ENCODE data around the gene C2CD3. TPM values are rescaled to one million over a fixed set of nuclear protein-coding genes. Genes with fewer than 3 reads are reported as not detected.

The C2CD3 gene
- total and polyA plus RNA-seq, 9 of the 15 experiments (the other 6 are each of a cell fraction or from before 2014, with no cell fraction given), result 4.4 to 20.2 (median 15.4) TPM

DNA sequence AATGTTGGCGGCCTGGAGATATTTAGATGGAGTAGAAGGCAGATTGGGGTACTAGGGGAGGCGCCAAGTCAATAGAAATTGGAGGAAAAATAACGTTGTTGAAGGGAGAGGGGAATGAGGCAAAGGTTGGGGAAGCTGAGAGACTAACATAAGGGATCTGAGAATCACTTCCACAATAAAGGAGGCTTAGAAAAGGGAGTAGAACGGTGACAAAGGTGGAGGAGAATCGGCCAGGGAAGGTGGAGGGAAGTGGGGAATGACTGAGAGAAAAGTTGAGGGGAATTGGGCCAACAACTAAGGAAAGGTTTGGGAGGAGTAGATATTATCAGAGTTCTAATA, 797 bp upstream of the C2CD3 start (continued):
- TF ChIP-seq NUFIP1 (IDR thresholded peaks at IDR 0.05; ENCODE audit: partially characterized antibody) (no peak), KHSRP (IDR thresholded peaks at IDR 0.05) (no peak), PRMT5 (CRISPR knock-in tag; IDR thresholded peaks at IDR 0.05) (no peak), HLTF (IDR thresholded peaks at IDR 0.05) (peak; percentile 7), TOE1 (IDR thresholded peaks at IDR 0.05; ENCODE audit: borderline replicate concordance) (0 out of 2 replicates have a peak, but pooled peaks have one; percentile 19), TOE1 (CRISPR knock-in tag; IDR thresholded peaks at IDR 0.05; ENCODE audit: borderline replicate concordance, low read depth) (no peak), HNRNPH1 (optimal IDR thresholded peaks at IDR 0.05; ENCODE audit: low read depth, low read length) (no peak), CBFA2T3 (IDR thresholded peaks at IDR 0.05) (no peak), THRAP3 (IDR thresholded peaks at IDR 0.05; ENCODE audit: borderline replicate concordance) (no peak), ERF (CRISPR knock-in tag; IDR thresholded peaks at IDR 0.05) (no peak), HDGF (IDR thresholded peaks at IDR 0.05) (0 out of 2 replicates have a peak, but pooled peaks have one; percentile 8), MECOM (CRISPR knock-in tag; IDR thresholded peaks at IDR 0.05) (0 out of 2 replicates have a peak, but pooled peaks have one; percentile 6), SAFB (IDR thresholded peaks at IDR 0.05; ENCODE audit: borderline replicate concordance, low read depth, low read length) (no peak), ILF3 (IDR thresholded peaks at IDR 0.05; ENCODE audit: borderline replicate concordance) (no peak)
- TF ChIP-seq, protein P1, sequence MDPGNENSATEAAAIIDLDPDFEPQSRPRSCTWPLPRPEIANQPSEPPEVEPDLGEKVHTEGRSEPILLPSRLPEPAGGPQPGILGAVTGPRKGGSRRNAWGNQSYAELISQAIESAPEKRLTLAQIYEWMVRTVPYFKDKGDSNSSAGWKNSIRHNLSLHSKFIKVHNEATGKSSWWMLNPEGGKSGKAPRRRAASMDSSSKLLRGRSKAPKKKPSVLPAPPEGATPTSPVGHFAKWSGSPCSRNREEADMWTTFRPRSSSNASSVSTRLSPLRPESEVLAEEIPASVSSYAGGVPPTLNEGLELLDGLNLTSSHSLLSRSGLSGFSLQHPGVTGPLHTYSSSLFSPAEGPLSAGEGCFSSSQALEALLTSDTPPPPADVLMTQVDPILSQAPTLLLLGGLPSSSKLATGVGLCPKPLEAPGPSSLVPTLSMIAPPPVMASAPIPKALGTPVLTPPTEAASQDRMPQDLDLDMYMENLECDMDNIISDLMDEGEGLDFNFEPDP (CRISPR knock-in tag; IDR thresholded peaks at IDR 0.05), result no peak
